ENCODE results near the gene CALN1. TPM values are rescaled to one million over a fixed set of nuclear protein-coding genes. Genes with fewer than 3 reads are reported as not detected.

Gene CALN1
- total and polyA plus RNA-seq, 9 of the 15 experiments (the other 6 are each of a cell fraction or from before 2014, with no cell fraction given): 1.4 to 7.5 (median 3.3) TPM

DNA sequence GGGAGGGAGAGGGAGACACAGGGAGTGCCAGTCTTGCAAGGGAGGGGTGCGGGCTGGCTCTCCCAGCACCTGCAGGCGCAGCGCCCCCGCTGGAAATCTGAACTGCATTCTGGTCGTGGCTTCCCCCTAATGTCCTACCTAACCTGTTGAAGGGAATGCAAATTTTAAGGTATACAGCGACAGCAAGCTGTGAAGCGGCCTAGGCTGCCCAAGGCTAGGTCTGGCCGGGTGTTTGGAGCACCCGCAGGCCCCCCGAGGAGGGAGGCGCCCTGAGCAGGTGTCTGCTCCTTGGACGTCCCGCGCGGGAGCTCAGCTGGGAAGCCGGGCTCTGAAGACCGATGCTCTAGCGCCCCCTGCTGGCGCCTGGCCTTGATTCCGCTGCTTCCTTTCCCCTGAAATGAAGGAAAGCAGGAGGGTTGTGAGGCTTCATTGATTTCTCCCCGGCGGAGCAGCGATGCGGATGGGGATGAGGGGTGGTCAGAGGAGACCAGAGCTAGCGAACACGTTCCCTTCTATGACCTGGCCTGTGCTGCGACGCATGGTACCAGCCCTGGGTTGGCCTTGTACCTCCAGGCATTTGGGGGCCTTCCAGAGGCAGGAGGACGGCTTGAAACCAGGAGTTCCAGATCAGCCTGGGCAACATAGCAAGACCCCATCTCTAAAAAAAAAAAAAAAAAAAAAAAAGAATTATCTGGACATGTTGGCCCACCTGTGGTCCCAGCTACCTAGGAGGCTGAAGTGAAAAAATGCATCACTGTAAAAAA is 678.8 kb downstream of the CALN1 start (continued):
- TF ChIP-seq, protein P1, sequence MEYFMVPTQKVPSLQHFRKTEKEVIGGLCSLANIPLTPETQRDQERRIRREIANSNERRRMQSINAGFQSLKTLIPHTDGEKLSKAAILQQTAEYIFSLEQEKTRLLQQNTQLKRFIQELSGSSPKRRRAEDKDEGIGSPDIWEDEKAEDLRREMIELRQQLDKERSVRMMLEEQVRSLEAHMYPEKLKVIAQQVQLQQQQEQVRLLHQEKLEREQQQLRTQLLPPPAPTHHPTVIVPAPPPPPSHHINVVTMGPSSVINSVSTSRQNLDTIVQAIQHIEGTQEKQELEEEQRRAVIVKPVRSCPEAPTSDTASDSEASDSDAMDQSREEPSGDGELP (CRISPR knock-in tag; IDR thresholded peaks at IDR 0.05; ENCODE audit: borderline replicate concordance): peak; percentile 83
- TF ChIP-seq ZNF134 (CRISPR knock-in tag; conservative IDR thresholded peaks at IDR 0.05) (0 out of 2 replicates have a peak, but pooled peaks have one; percentile 56), CCAR2 (IDR thresholded peaks at IDR 0.05; ENCODE audit: low read depth, low read length) (no peak)
- TF ChIP-seq, protein P2, sequence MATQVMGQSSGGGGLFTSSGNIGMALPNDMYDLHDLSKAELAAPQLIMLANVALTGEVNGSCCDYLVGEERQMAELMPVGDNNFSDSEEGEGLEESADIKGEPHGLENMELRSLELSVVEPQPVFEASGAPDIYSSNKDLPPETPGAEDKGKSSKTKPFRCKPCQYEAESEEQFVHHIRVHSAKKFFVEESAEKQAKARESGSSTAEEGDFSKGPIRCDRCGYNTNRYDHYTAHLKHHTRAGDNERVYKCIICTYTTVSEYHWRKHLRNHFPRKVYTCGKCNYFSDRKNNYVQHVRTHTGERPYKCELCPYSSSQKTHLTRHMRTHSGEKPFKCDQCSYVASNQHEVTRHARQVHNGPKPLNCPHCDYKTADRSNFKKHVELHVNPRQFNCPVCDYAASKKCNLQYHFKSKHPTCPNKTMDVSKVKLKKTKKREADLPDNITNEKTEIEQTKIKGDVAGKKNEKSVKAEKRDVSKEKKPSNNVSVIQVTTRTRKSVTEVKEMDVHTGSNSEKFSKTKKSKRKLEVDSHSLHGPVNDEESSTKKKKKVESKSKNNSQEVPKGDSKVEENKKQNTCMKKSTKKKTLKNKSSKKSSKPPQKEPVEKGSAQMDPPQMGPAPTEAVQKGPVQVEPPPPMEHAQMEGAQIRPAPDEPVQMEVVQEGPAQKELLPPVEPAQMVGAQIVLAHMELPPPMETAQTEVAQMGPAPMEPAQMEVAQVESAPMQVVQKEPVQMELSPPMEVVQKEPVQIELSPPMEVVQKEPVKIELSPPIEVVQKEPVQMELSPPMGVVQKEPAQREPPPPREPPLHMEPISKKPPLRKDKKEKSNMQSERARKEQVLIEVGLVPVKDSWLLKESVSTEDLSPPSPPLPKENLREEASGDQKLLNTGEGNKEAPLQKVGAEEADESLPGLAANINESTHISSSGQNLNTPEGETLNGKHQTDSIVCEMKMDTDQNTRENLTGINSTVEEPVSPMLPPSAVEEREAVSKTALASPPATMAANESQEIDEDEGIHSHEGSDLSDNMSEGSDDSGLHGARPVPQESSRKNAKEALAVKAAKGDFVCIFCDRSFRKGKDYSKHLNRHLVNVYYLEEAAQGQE (IDR thresholded peaks at IDR 0.05; ENCODE audit: borderline replicate concordance): peak; percentile 86
- TF ChIP-seq, protein P2 (CRISPR knock-in tag; IDR thresholded peaks at IDR 0.05; ENCODE audit: low read depth): no peak
- TF ChIP-seq, protein P3, sequence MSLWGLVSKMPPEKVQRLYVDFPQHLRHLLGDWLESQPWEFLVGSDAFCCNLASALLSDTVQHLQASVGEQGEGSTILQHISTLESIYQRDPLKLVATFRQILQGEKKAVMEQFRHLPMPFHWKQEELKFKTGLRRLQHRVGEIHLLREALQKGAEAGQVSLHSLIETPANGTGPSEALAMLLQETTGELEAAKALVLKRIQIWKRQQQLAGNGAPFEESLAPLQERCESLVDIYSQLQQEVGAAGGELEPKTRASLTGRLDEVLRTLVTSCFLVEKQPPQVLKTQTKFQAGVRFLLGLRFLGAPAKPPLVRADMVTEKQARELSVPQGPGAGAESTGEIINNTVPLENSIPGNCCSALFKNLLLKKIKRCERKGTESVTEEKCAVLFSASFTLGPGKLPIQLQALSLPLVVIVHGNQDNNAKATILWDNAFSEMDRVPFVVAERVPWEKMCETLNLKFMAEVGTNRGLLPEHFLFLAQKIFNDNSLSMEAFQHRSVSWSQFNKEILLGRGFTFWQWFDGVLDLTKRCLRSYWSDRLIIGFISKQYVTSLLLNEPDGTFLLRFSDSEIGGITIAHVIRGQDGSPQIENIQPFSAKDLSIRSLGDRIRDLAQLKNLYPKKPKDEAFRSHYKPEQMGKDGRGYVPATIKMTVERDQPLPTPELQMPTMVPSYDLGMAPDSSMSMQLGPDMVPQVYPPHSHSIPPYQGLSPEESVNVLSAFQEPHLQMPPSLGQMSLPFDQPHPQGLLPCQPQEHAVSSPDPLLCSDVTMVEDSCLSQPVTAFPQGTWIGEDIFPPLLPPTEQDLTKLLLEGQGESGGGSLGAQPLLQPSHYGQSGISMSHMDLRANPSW (CRISPR knock-in tag; IDR thresholded peaks at IDR 0.05): no peak
- TF ChIP-seq, protein P4, sequence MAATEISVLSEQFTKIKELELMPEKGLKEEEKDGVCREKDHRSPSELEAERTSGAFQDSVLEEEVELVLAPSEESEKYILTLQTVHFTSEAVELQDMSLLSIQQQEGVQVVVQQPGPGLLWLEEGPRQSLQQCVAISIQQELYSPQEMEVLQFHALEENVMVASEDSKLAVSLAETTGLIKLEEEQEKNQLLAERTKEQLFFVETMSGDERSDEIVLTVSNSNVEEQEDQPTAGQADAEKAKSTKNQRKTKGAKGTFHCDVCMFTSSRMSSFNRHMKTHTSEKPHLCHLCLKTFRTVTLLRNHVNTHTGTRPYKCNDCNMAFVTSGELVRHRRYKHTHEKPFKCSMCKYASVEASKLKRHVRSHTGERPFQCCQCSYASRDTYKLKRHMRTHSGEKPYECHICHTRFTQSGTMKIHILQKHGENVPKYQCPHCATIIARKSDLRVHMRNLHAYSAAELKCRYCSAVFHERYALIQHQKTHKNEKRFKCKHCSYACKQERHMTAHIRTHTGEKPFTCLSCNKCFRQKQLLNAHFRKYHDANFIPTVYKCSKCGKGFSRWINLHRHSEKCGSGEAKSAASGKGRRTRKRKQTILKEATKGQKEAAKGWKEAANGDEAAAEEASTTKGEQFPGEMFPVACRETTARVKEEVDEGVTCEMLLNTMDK (IDR thresholded peaks at IDR 0.05; ENCODE audit: borderline replicate concordance, insufficient read depth, low read depth, low read length, poor library complexity, severe bottlenecking): peak; percentile 36
